ENCODE data around the gene PRKN. TPM values are rescaled to one million over a fixed set of nuclear protein-coding genes. Genes with fewer than 3 reads are reported as not detected.

PRKN gene
- total RNA-seq, 1 experiment from 2014 or later, result 1.2 TPM

- no peaks in the 10 kb centered on the region for H3K36me3 ChIP-seq (ENCODE audit: insufficient read depth, low read length, poor library complexity, severe bottlenecking)
- ChIA-PET CTCF (no interaction called here), POLR2A (ENCODE audit: low non-redundant PET) (no interaction called here)
- no peaks in the 10 kb centered on the region for H3K27me3 ChIP-seq (replicated peaks; ENCODE audit: insufficient read depth, low read depth, low read length, poor library complexity)
- BruUV-seq (replicated peaks), result no TSS peak
- no peak overlapping the region for H3K27ac ChIP-seq (ENCODE audit: low read depth, low read length, poor library complexity, severe bottlenecking)
- H3K4me1 ChIP-seq (ENCODE audit: insufficient read depth, low read length, poor library complexity, severe bottlenecking), result no peaks in the 10 kb centered on the region
- no peak for TF ChIP-seq EZH2 (IDR thresholded peaks at IDR 0.05; ENCODE audit: borderline replicate concordance, low read depth, low read length, poor library complexity, severe bottlenecking)
- TF ChIP-seq CTCF (conservative IDR thresholded peaks at IDR 0.05; ENCODE audit: low read depth, low read length), result no peak
- no peaks in the 10 kb centered on the region for H3K9me3 ChIP-seq (ENCODE audit: low read depth, low read length, poor library complexity, severe bottlenecking)
- intact Hi-C loops (cut with micrococcal nuclease; ENCODE audit: unreplicated experiment), result no loop called here
- DNase-seq (ENCODE audit: low spot score), result no peak
- H3K4me3 ChIP-seq (ENCODE audit: low read depth, low read length, poor library complexity, severe bottlenecking), result no peak overlapping the region
These were observed 562.1 kb downstream of the PRKN start for GRCh38 chr6:162165479-162165878.

- no peak overlapping the region for H3K4me3 ChIP-seq (ENCODE audit: low read depth, low read length, poor library complexity, severe bottlenecking)
- ChIA-PET POLR2A (ENCODE audit: low non-redundant PET) (no interaction called here), CTCF (no interaction called here)
- TF ChIP-seq EZH2 (IDR thresholded peaks at IDR 0.05; ENCODE audit: borderline replicate concordance, low read depth, low read length, poor library complexity, severe bottlenecking) (no peak), CTCF (conservative IDR thresholded peaks at IDR 0.05; ENCODE audit: low read depth, low read length) (no peak)
- H3K27me3 ChIP-seq (replicated peaks; ENCODE audit: insufficient read depth, low read depth, low read length, poor library complexity), result no peaks in the 10 kb centered on the region
- no TSS peak for BruUV-seq (replicated peaks)
- no peak for DNase-seq (ENCODE audit: low spot score)
- H3K4me1 ChIP-seq (ENCODE audit: insufficient read depth, low read length, poor library complexity, severe bottlenecking), result no peaks in the 10 kb centered on the region
- H3K9me3 ChIP-seq (ENCODE audit: low read depth, low read length, poor library complexity, severe bottlenecking), result no peaks in the 10 kb centered on the region
- intact Hi-C loops (cut with micrococcal nuclease; ENCODE audit: unreplicated experiment), result no loop called here
- no peaks in the 10 kb centered on the region for H3K36me3 ChIP-seq (ENCODE audit: insufficient read depth, low read length, poor library complexity, severe bottlenecking)
- H3K27ac ChIP-seq (ENCODE audit: low read depth, low read length, poor library complexity, severe bottlenecking), result no peak overlapping the region
These were observed 570.2 kb downstream of the PRKN start for GRCh38 chr6:162157167-162157870.

GRCh38 chr6:162156146-162156545, 571.4 kb downstream of the PRKN start:
- intact Hi-C loops (cut with micrococcal nuclease; ENCODE audit: unreplicated experiment), result no loop called here
- DNase-seq (ENCODE audit: low spot score), result no peak
- BruUV-seq (replicated peaks), result no TSS peak

More at GRCh38 chr6:162156146-162156545, 571.4 kb downstream of the PRKN start:
- Histone ChIP-seq H3K9me3 (ENCODE audit: low read depth, low read length, poor library complexity, severe bottlenecking) (no peaks in the 10 kb centered on the region), H3K4me3 (ENCODE audit: low read depth, low read length, poor library complexity, severe bottlenecking) (no peak overlapping the region), H3K36me3 (ENCODE audit: insufficient read depth, low read length, poor library complexity, severe bottlenecking) (no peaks in the 10 kb centered on the region), H3K4me1 (ENCODE audit: insufficient read depth, low read length, poor library complexity, severe bottlenecking) (no peaks in the 10 kb centered on the region), H3K27me3 (replicated peaks; ENCODE audit: insufficient read depth, low read depth, low read length, poor library complexity) (no peaks in the 10 kb centered on the region), H3K27ac (ENCODE audit: low read depth, low read length, poor library complexity, severe bottlenecking) (no peak overlapping the region)
- CTCF ChIA-PET, result no interaction called here
- POLR2A ChIA-PET (ENCODE audit: low non-redundant PET), result no interaction called here
- TF ChIP-seq EZH2 (IDR thresholded peaks at IDR 0.05; ENCODE audit: borderline replicate concordance, low read depth, low read length, poor library complexity, severe bottlenecking), result no peak
- no peak for TF ChIP-seq CTCF (conservative IDR thresholded peaks at IDR 0.05; ENCODE audit: low read depth, low read length)

Data from A673 (cell line).